ENCODE measurements around the gene CDKAL1. TPM values are rescaled to one million over a fixed set of nuclear protein-coding genes. Genes with fewer than 3 reads are reported as not detected.
"Not testable (repeated sequence)": the region's sequence is repeated elsewhere in the genome, so short reads cannot be mapped to it uniquely, and the experiment has no call there.

Gene CDKAL1
- polyA plus RNA-seq, 12 donors = 10.0 to 17.3 (median 14.8) TPM; not detected in 1

- DNase-seq = no peak
These were observed 638.8 kb downstream of the CDKAL1 start for GRCh38 chr6:21173031-21173430.

GRCh38 chr6:21173678-21174077 lies 639.4 kb downstream of the CDKAL1 start:
- no peak for DNase-seq

GRCh38 chr6:21176197-21176596 lies 641.9 kb downstream of the CDKAL1 start:
- DNase-seq = no peak

GRCh38 chr6:21180155-21180554 lies 645.9 kb downstream of the CDKAL1 start:
- DNase-seq = no peak

- no peak for DNase-seq
These were observed 646.6 kb downstream of the CDKAL1 start for GRCh38 chr6:21180800-21181337.

GRCh38 chr6:21181866-21182265 lies 647.6 kb downstream of the CDKAL1 start:
- no peak for DNase-seq

GRCh38 chr6:21182589-21182988 lies 648.3 kb downstream of the CDKAL1 start:
- no peak for DNase-seq

GRCh38 chr6:21185861-21186478 lies 651.7 kb downstream of the CDKAL1 start:
- no peak for DNase-seq

- no peak for DNase-seq
These were observed 652.3 kb downstream of the CDKAL1 start for GRCh38 chr6:21186479-21187055.

GRCh38 chr6:21187485-21187884 lies 653.2 kb downstream of the CDKAL1 start:
- DNase-seq = no peak

- no peak for DNase-seq
These were observed 654.4 kb downstream of the CDKAL1 start for GRCh38 chr6:21188505-21189223.

GRCh38 chr6:21189759-21190158 lies 655.5 kb downstream of the CDKAL1 start:
- DNase-seq = no peak

- no peak for DNase-seq
These were observed 656.4 kb downstream of the CDKAL1 start for GRCh38 chr6:21190701-21191100.

GRCh38 chr6:21193790-21194475 lies 659.7 kb downstream of the CDKAL1 start:
- no peak for DNase-seq

GRCh38 chr6:21195301-21195700 lies 661.0 kb downstream of the CDKAL1 start:
- DNase-seq = not testable (repeated sequence)

- DNase-seq = no peak
These were observed 663.9 kb downstream of the CDKAL1 start for GRCh38 chr6:21198032-21198640.

GRCh38 chr6:21199262-21199661 lies 665.0 kb downstream of the CDKAL1 start:
- no peak for DNase-seq

GRCh38 chr6:21200134-21200870 lies 666.0 kb downstream of the CDKAL1 start:
- DNase-seq = no peak

- no peak for DNase-seq
These were observed 666.9 kb downstream of the CDKAL1 start for GRCh38 chr6:21201187-21201586.

GRCh38 chr6:21201637-21202350 lies 667.5 kb downstream of the CDKAL1 start:
- DNase-seq = no peak
